HCT116 (cell line): ENCODE data around the gene TTF2. TPM values are rescaled to one million over a fixed set of nuclear protein-coding genes. Genes with fewer than 3 reads are reported as not detected.

Experiments used
- ATAC-seq: fragments of 200-7000 bp; cut with Tn5 transposase; 2 replicates; pipeline ENCODE4 v1.9.1; 2020; ENCODE audit warnings: mild to moderate bottlenecking, moderate library complexity
- BruUV-seq: library from RNA; stranded (reverse); fragments of 400-500 nt; replicated peaks from 2 replicates; lab custom pipeline; 2021; lab: Mats Ljungman, UMichigan
- CTCF ChIA-PET: fragments of 300-600 bp; sonication (Branson Sonifier 250); formaldehyde crosslinking; loops from one replicate; lab custom pipeline; 2021; ENCODE audit warnings: antibody characterized with exemption; lab: Charles Lee
- POLR2A ChIA-PET: fragments of 300-600, 350-600 bp; sonication (Branson Sonifier 250); formaldehyde crosslinking; loops from one replicate; lab custom pipeline; 2021; ENCODE audit warnings: antibody characterized with exemption; lab: Charles Lee
- RAD21 ChIA-PET, 2 experiments: fragments of 300-600 bp; sonication (Branson Sonifier 250); formaldehyde crosslinking; loops; one replicate each; lab custom pipeline; 2023; ENCODE audit warnings: low total read pairs in 2 of 2; ENCODE audit not compliant: uncharacterized antibody in 2 of 2, unreplicated experiment in 2 of 2, low non-redundant PET in 1 of 2; lab: Charles Lee
- DNase-seq: peaks from one replicate; pipeline ENCODE4 v3.0.0-alpha.2; 2010; ENCODE audit warnings: low read depth, low spot score
- H2AFZ ChIP-seq: fragments of 200-600 bp; shearing (Covaris generic), sonication (generic); 2 replicates; pipeline ENCODE4 v1.6.1; 2017; ENCODE audit warnings: low read depth, mixed run types, mixed read lengths, antibody characterized with exemption, low read length; ENCODE audit not compliant: poor library complexity, severe bottlenecking
- H3K27ac ChIP-seq: 2 replicates; pipeline ENCODE4 v1.5.1; 2012; ENCODE audit warnings: low read depth, low read length
- H3K27me3 ChIP-seq: fragments of 200-600 bp; sonication (generic); 2 replicates; pipeline ENCODE4 v1.6.1; 2016; ENCODE audit warnings: mixed run types, low read length, mixed read lengths; ENCODE audit not compliant: insufficient read depth
- H3K36me3 ChIP-seq, 2 experiments: fragments of 200-500 bp in 1 of 2; fragments of 200-600 bp in 1 of 2; sonication (Bioruptor generic) in 1 of 2; sonication (generic) in 1 of 2; 2 replicates each; pipeline versions ENCODE4 v1.5.1 to v1.6.1; 2014 to 2016; ENCODE audit warnings: low read length in 2 of 2, inconsistent platforms in 1 of 2, mixed read lengths in 1 of 2, mixed run types in 1 of 2; ENCODE audit not compliant: insufficient read depth in 2 of 2, control insufficient read depth in 1 of 2
- H3K4me1 ChIP-seq, 2 experiments: fragments of 200-600 bp in 1 of 2; sonication (generic) in 1 of 2; 2 replicates each; pipeline versions ENCODE4 v1.5.1 to v1.6.1; 2012 to 2017; ENCODE audit warnings: low read length in 2 of 2, inconsistent platforms in 1 of 2, mild to moderate bottlenecking in 1 of 2, mixed read lengths in 1 of 2, mixed run types in 1 of 2, moderate library complexity in 1 of 2; ENCODE audit not compliant: insufficient read depth in 2 of 2, control insufficient read depth in 1 of 2
- H3K4me2 ChIP-seq: fragments of 200-600 bp; sonication (generic); 2 replicates; pipeline ENCODE4 v1.6.1; 2017; ENCODE audit warnings: mixed run types, low read length, mixed read lengths
- H3K4me3 ChIP-seq, 2 experiments: fragments of 200-600 bp in 1 of 2; sonication (generic) in 1 of 2; replicated peaks in 1 of 2; 2 replicates each; pipeline ENCODE4 v1.5.1; 2011 to 2016; ENCODE audit warnings: low read length in 2 of 2, control low read depth in 1 of 2, low read depth in 1 of 2, mild to moderate bottlenecking in 1 of 2, mixed read lengths in 1 of 2, mixed run types in 1 of 2
- H3K79me2 ChIP-seq: fragments of 200-600 bp; sonication (generic); 2 replicates; pipeline ENCODE4 v1.6.1; 2017; ENCODE audit warnings: mild to moderate bottlenecking, mixed run types, low read length, moderate library complexity, mixed read lengths; ENCODE audit not compliant: insufficient read depth
- H3K9ac ChIP-seq: fragments of 200-600 bp; sonication (generic); 2 replicates; pipeline ENCODE4 v1.6.1; 2016; ENCODE audit warnings: low read length, mixed read lengths
- H3K9me2 ChIP-seq: fragments of 200-600 bp; sonication (generic), shearing (Covaris generic); 2 replicates; pipeline ENCODE4 v1.6.1; 2017; ENCODE audit warnings: mixed run types, mild to moderate bottlenecking, moderate library complexity; ENCODE audit not compliant: insufficient read depth
- H3K9me3 ChIP-seq, 2 experiments: fragments of 200-500 bp in 1 of 2; fragments of 200-600 bp in 1 of 2; sonication (Bioruptor generic) in 1 of 2; sonication (generic) in 1 of 2; 2 replicates each; pipeline ENCODE4 v1.6.1; 2014 to 2017; ENCODE audit warnings: low read length in 2 of 2, mixed read lengths in 2 of 2, inconsistent platforms in 1 of 2, low read depth in 1 of 2, mild to moderate bottlenecking in 1 of 2, mixed run types in 1 of 2, moderate library complexity in 1 of 2; ENCODE audit not compliant: control insufficient read depth in 1 of 2, insufficient read depth in 1 of 2
- H4K20me1 ChIP-seq: fragments of 200-600 bp; sonication (generic), shearing (Covaris generic); 2 replicates; pipeline ENCODE4 v1.6.1; 2017; ENCODE audit warnings: mixed run types, mild to moderate bottlenecking, moderate library complexity; ENCODE audit not compliant: insufficient read depth
- CBX3 ChIP-seq: IDR thresholded peaks from 2 replicates; pipeline ENCODE4 v1.6.1; 2012; ENCODE audit warnings: low read depth
- CEBPB ChIP-seq: IDR thresholded peaks from 2 replicates; pipeline ENCODE4 v1.6.1; 2012; ENCODE audit warnings: low read depth
- ELF1 ChIP-seq: IDR thresholded peaks from 2 replicates; pipeline ENCODE4 v1.6.1; 2012; ENCODE audit warnings: low read depth, borderline replicate concordance
- POLR2A ChIP-seq: IDR thresholded peaks from 2 replicates; pipeline ENCODE4 v1.7.0; 2011; ENCODE audit warnings: borderline replicate concordance; ENCODE audit not compliant: insufficient read depth, insufficient read length; ENCODE audit errors: extremely low read depth
- SIN3A ChIP-seq: IDR thresholded peaks from 2 replicates; pipeline ENCODE4 v1.6.1; 2012; ENCODE audit warnings: low read depth
- ZFX ChIP-seq: fragments of 450-650 bp; IDR thresholded peaks from 2 replicates; pipeline ENCODE4 v1.6.1; 2017
- intact Hi-C: fragments of 100-400 bp; cut with micrococcal nuclease; formaldehyde crosslinking; loops from 2 replicates; pipeline ENCODE4 v1.10.0; 2022
- total RNA-seq: library from RNA; stranded (reverse); gene quantifications from one replicate; pipeline ENCODE4 v1.2.1, GENCODE V29; 2021; ENCODE audit not compliant: unreplicated experiment
- TF ChIP-seq, protein P1 (sequence below): IDR thresholded peaks from 2 replicates; pipeline ENCODE4 v1.6.1; 2012; ENCODE audit warnings: low read depth
- TF ChIP-seq, protein P2 (sequence below), 3 experiments: fragments of 200-600 bp in 1 of 3; sonication (generic) in 1 of 3; IDR thresholded peaks in 2 of 3; conservative IDR thresholded peaks in 1 of 3; 2 replicates each; pipeline ENCODE4 v1.5.1; 2012 to 2017; ENCODE audit warnings: low read depth in 2 of 3, low read length in 2 of 3, antibody characterized with exemption in 1 of 3, borderline replicate concordance in 1 of 3, control low read depth in 1 of 3, mild to moderate bottlenecking in 1 of 3, mixed read lengths in 1 of 3, mixed run types in 1 of 3, moderate library complexity in 1 of 3; ENCODE audit not compliant: insufficient read depth in 1 of 3

TTF2 gene
- total RNA-seq, 1 experiment from 2014 or later: 60.3 TPM

DNA sequence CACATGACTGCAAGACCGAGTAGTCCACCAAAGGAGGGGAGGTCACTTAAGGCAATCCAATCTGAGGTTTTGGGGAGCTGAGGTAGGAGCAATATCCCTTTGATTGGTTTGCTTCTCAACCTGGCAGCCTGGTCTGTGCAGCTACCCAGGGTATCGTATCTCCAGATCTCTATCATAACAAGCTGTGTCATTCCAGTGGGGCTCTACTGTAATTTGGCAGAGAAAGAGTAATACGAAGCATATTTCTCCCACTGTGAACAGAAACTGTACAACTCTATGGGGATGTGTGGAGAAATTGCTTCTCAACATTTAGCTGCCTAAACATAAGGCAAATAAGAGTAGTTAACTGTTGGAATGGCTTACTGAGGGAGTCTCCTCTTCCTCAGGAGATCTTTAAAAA lies 38.0 kb upstream of the TTF2 start (continued):
- TF ChIP-seq, protein P1, sequence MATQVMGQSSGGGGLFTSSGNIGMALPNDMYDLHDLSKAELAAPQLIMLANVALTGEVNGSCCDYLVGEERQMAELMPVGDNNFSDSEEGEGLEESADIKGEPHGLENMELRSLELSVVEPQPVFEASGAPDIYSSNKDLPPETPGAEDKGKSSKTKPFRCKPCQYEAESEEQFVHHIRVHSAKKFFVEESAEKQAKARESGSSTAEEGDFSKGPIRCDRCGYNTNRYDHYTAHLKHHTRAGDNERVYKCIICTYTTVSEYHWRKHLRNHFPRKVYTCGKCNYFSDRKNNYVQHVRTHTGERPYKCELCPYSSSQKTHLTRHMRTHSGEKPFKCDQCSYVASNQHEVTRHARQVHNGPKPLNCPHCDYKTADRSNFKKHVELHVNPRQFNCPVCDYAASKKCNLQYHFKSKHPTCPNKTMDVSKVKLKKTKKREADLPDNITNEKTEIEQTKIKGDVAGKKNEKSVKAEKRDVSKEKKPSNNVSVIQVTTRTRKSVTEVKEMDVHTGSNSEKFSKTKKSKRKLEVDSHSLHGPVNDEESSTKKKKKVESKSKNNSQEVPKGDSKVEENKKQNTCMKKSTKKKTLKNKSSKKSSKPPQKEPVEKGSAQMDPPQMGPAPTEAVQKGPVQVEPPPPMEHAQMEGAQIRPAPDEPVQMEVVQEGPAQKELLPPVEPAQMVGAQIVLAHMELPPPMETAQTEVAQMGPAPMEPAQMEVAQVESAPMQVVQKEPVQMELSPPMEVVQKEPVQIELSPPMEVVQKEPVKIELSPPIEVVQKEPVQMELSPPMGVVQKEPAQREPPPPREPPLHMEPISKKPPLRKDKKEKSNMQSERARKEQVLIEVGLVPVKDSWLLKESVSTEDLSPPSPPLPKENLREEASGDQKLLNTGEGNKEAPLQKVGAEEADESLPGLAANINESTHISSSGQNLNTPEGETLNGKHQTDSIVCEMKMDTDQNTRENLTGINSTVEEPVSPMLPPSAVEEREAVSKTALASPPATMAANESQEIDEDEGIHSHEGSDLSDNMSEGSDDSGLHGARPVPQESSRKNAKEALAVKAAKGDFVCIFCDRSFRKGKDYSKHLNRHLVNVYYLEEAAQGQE: no peak
- no peak for TF ChIP-seq POLR2A
- TF ChIP-seq SIN3A: no peak

DNA sequence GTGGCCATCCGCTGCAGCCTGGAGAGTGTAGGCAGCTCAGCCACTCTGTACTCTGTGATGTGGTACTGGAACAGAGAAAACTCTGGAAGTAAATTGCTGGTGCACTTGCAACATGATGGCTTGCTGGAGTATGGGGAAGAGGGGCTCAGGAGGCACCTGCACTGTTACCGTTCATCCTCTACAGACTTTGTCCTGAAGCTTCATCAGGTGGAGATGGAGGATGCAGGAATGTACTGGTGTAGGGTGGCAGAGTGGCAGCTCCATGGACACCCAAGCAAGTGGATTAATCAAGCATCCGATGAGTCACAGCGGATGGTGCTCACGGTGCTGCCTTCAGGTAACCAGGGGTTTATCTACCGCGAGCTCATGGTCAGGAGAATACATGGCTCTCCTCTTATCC lies 34.6 kb upstream of the TTF2 start:
- Histone ChIP-seq H4K20me1 (no peaks in the 10 kb centered on the region), H3K4me3 (no peak overlapping the region), H3K9me3 (no peaks in the 10 kb centered on the region), H3K27me3 (no peaks in the 10 kb centered on the region), H3K4me1 (no peaks in the 10 kb centered on the region), H2AFZ (no peak overlapping the region), H3K4me2 (no peak overlapping the region), H3K27ac (no peak overlapping the region), H3K79me2 (no peaks in the 10 kb centered on the region), H3K36me3 (no peaks in the 10 kb centered on the region), H3K9me2 (no peaks in the 10 kb centered on the region), H3K9ac (no peak overlapping the region)
- POLR2A ChIA-PET: no interaction called here
- TF ChIP-seq ZFX: no peak
- TF ChIP-seq POLR2A: no peak
- TF ChIP-seq, protein P1: no peak
- no peak for TF ChIP-seq ELF1
- TF ChIP-seq, protein P2, sequence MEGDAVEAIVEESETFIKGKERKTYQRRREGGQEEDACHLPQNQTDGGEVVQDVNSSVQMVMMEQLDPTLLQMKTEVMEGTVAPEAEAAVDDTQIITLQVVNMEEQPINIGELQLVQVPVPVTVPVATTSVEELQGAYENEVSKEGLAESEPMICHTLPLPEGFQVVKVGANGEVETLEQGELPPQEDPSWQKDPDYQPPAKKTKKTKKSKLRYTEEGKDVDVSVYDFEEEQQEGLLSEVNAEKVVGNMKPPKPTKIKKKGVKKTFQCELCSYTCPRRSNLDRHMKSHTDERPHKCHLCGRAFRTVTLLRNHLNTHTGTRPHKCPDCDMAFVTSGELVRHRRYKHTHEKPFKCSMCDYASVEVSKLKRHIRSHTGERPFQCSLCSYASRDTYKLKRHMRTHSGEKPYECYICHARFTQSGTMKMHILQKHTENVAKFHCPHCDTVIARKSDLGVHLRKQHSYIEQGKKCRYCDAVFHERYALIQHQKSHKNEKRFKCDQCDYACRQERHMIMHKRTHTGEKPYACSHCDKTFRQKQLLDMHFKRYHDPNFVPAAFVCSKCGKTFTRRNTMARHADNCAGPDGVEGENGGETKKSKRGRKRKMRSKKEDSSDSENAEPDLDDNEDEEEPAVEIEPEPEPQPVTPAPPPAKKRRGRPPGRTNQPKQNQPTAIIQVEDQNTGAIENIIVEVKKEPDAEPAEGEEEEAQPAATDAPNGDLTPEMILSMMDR (IDR thresholded peaks at IDR 0.05 in 2 of 3, conservative IDR thresholded peaks at IDR 0.05 in 1 of 3; ENCODE audit: borderline replicate concordance in 1 of 3, insufficient read depth in 1 of 3, low read depth in 2 of 3, low read length in 2 of 3): no peak
- no peak for TF ChIP-seq CEBPB
- TF ChIP-seq CBX3: no peak
- ATAC-seq (no peak), DNase-seq (no peak)
- no TSS peak for BruUV-seq
- CTCF ChIA-PET: no interaction called here
- intact Hi-C loops: no loop called here
- RAD21 ChIA-PET: no interaction called here
